CD4-positive, alpha-beta T cell treated with Interleukin-17A for 4 hours (primary cell): ENCODE data around the gene TBC1D5.
A peak's percentile ranks its signal among the peaks of the same experiment; 100 is the strongest.
"Not testable (repeated sequence)": the region's sequence is repeated elsewhere in the genome, so short reads cannot be mapped to it uniquely, and the experiment has no call there.

Experiments
- DNase-seq: peaks from one replicate; pipeline ENCODE4 v3.0.0-alpha.2; 2020; ENCODE audit warnings: mixed read lengths

TBC1D5 gene

GRCh38 chr3:17154221-17154620, 588.2 kb downstream of the TBC1D5 start:
- DNase-seq = no peak

DNA sequence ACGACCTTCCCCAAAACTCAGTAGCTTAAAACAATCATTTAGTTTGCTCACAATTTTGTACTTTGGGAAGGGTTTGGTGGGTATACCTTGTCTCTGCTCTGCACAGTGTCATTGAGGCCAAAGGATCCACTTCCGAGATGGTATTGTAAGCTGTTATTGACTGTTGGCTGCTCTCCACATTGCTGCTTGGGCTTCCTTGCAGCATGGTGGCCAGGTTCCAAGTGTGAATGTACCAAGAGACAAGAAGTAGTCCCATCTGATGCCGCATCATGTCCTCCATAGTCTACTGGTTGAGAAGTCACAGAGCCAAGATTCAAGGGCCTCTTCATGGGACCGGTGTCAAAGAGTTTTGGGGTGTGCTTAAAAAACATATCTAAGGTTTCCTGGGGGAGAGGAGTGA, 589.2 kb downstream of the TBC1D5 start:
- DNase-seq = no peak

GRCh38 chr3:17151598-17152373, 590.6 kb downstream of the TBC1D5 start:
- peak; percentile 74 for DNase-seq

GRCh38 chr3:17149076-17149475, 593.4 kb downstream of the TBC1D5 start:
- no peak for DNase-seq

GRCh38 chr3:17144665-17144993, 597.8 kb downstream of the TBC1D5 start:
- no peak for DNase-seq

DNA sequence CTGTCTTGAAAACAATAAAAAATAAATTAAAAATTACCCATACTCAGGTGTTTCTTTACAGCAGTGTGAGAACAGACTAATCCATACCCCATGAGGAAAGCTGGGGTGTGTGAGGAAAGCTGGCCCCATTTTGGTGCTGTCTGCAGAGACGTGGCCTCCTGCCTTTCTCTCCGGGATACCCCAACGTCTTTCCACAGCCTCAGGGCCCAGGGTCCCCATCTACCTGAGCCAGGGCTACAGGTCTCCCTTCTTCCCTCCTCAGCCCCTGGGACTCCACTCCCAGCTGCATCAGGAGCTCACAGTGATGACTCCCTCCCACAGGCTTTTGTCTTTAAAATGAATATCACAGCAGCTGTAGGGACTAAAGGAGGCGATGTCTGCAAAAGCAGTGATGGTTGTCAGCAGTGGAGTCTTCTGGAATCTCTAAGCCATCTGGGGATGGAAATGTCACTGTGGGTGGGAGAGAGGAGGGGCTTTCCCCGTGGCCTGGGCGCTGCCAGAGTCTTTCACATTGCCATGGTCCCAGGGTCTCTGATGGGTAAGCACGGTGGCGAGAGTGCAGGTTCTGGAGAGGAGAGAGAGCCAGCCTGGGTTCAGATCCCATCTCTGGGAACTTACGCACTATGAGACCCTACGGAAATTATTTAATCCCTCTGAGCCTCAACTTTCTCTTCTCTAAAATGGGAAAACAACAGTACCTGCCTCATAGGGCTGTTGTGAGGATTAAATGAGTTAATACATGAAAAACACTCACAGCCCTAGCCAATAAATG, 598.4 kb downstream of the TBC1D5 start:
- no peak for DNase-seq

DNA sequence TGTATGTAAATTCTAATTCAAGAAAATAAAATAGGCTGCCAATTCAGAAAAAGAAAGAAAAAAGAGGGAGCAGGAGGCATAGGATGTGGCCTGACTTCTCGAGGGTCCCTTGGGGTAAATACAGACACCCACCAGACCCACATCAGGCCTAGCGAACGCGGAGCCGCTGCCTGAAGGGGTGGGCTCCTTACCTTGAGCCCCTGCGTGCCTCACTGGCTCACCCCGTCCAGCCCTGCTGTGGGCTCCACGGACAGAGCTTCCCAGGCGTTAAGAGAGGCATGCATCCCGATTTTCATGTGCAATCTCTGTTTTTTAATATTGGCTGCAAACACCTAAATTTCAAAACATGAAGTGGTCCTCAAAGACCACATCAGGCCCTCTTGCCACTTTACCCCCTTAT, 599.9 kb downstream of the TBC1D5 start:
- no peak for DNase-seq

DNA sequence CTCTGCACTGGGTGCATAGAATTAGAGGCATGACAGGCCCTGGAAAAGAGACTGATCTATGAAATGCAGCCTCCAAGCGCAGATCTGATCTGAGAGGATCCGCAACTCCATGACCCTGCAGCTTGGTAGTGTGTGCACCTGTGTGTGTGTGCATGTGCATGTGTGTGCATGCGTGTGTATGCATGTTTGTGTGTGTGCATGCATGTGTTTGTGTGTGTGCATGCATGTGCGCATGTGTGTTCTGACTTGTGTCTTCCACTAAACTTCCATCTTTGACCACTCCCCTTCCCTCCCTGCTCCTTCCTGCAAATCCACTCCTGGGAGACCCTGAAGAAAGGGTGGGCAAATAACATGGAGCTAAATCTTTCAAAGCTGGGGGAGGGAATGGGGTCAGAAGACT, 600.7 kb downstream of the TBC1D5 start:
- DNase-seq = no peak

DNA sequence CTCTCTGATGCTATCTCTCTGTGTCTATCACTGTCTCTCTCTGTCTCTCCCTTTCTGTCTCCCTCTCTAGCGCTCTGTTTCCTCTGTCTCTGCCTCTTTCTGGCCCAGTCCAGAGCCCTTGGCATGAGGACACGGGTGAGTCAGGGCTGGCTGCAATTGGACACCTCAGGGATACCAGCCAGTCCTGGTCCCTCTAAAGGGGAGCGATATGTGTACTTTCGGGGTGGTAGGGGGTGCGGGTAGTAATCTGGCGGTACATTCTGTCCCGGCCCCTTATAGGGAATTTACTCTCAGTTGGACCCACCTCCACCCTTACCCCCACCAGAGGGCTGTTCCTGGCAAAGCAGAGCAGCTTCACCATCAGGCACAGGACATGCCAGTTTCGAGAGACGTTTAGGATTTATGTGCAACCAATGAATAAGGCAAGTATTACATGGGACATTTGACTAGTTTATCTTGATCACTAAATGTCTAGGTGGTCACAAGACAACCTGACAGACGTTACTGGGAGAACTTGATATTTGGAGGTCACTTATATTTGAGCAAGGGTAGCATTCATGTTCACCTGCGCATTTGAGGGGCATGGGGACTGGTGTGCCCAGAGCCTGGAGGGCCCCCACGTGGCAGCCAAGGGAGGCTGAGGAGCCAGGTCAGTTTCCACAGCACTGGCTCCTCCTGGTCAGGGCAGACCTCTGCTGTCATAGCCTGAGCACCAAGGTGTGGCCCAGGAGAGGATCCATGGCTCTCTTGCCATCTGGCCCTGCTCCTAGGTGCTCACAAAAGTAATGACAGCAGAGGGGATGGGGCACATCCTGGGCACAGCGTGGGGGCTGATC, 601.5 kb downstream of the TBC1D5 start:
- DNase-seq = no peak

GRCh38 chr3:17138246-17139039, 604.0 kb downstream of the TBC1D5 start:
- DNase-seq = no peak

- no peak for DNase-seq
Measured at GRCh38 chr3:17137321-17137826, 605.1 kb downstream of the TBC1D5 start.

DNA sequence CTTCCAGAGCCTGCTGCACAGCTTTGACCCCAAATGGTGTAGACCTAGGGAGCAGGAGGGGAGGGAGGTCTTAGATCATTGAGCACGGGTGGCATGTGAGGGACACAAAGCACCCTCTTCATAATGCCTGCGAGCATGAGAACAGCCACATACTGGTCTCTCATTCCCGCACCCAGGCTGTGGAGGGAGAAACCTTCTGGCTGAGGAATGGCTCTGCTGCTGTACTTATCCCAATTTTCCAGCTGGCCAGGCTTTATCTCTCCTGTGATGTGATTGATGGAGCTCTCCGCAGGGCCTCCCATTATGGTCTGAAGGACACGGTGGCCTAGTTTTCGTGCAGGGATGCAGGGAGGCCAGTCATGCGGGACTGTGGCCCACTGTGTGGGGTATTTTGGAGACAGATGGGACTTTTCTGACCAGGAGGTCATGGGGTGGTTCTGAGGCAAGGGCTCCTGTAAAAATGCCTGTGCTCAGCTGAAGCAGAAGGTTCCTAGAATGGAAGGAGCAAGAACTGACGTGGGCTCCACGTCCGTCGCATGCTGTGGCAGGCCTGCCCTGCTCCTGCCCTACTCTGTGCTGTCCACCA, 606.2 kb downstream of the TBC1D5 start:
- no peak for DNase-seq

DNA sequence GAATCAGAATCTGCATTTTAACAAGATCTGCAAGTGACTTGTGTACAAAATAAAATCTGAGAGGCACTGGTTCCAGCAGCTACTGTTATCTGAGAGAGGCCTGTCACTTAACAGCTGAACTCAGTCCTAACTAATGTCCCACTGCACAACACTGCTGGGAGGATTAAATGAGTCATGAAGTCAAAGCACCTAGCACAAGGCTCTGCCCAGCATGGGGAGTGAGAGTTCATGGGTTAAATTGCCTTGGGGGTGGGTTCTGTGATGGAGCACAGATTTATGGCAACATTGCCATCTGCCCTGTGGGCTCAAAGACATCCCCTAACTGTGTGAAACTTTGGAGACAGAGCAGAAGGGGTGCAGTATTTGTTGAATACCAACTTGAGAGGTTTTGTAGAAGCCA, 606.7 kb downstream of the TBC1D5 start:
- DNase-seq = no peak

GRCh38 chr3:17133632-17134545, 608.5 kb downstream of the TBC1D5 start:
- no peak for DNase-seq

DNA sequence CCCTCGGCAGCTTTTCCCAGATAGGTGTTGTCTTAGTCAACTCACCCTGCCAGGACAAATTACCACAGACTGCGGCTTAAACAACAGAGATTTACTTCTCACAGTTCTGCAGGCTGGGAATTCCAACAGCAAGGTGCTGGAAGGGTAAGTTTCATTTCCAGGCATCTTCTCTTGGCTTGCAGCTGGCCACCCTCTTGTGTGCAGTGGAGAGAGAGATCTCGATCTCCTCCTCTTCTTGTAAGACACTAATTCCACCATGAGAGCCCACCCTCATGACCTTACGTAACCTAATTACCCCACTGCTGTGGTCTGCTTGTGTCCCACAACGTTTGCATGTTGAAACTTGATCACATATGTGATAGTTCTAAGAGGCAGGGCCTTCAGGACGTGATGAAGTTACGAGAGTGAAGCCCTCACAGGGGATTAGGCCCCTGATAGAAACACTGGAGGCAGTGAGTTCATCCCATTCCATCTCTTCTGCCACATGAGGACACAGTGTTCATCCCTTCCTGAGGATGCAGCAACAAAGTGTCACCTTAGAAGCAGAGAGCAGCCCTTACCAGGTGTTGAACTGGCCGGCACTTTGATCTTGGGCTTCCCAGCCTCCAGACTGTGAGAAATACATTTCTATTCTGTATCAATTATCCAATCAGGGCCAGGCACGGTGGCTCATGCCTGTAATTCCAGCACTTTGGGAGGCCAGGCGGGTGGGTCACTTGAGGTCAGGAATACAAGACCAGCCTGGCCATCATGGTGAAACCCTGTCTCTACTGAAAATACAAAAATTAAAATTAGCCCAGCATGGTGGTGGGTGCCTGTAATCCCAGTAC, 609.9 kb downstream of the TBC1D5 start:
- no peak for DNase-seq

- DNase-seq = no peak
Measured at GRCh38 chr3:17130956-17131355, 611.5 kb downstream of the TBC1D5 start.

- DNase-seq = no peak
Measured at GRCh38 chr3:17129556-17129955, 612.9 kb downstream of the TBC1D5 start.

DNA sequence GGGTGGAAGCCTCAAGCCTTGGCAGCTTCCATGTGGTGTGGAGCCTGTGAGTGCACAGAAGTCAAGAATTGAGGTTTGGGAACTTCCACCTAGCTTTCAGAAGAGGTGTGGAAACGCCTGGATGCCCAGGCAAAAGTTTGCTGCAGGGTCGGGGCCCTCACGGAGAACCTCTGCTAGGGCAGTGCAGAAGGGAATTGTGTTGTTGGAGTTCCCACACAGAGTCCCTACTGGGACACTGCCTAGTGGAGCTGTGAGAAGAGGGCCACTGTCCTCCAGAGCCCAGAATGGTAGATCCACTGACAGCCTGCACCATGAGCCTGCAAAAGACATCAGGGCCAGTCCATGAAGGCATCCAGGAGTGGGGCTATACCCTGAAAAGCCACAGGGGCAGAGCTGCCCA, 613.8 kb downstream of the TBC1D5 start:
- not testable (repeated sequence) for DNase-seq

- DNase-seq = no peak
Measured at GRCh38 chr3:17125738-17126442, 616.5 kb downstream of the TBC1D5 start.
